Measurements from ENCODE around the gene EGFR. TPM values are rescaled to one million over a fixed set of nuclear protein-coding genes. Genes with fewer than 3 reads are reported as not detected.

Gene EGFR
- total and polyA plus RNA-seq, 2 donors (not counting 1 experiment from before 2014, with no cell fraction given): 55.3 to 62.8 TPM

DNA sequence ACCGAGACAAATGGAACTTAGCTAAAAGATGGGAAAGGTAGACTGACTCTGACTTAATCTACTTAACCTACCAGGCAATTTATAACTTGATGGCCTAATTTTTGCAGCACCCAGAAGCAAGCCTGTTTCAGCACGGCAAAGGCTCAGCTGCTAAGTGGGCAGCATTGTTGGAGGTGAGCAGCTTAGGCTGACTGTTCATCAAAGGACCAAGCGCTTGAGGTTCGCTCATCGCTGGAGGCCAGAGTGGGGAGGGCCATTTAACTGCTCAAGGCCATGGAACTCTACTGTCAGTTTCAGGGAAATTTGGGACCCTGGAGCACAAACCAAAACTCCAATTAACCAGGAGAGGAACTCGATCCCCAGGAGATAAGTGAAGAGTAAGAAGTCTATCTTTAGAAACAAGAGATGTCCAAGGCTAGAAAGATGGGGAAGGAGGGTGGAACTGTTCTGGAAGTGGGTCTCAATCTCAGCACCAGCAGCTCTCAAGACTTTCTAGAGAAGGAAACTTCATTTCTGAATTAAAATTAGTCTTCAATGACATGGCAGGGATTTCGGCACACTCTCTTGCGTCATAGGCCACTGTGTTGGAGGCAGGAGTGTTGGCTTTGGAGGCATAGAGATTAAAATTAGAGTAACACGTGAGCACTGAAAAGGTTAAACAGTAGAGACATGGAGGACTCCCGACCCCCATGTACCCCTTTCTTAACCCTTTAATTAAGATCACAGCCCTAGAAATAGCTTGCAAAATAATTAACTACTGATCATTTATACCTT is 43.1 kb downstream of the EGFR start:
- H3K27me3 ChIP-seq (ENCODE audit: control insufficient read depth, insufficient read depth, low read length): no peaks in the 10 kb centered on the region
- no peak for DNase-seq (ENCODE audit: low read depth in 2 of 2)
- no peak overlapping the region for H3K4me3 ChIP-seq (replicated peaks in 1 of 4; ENCODE audit: control extremely low read depth in 1 of 4, insufficient read depth in 1 of 4, low read depth in 3 of 4, low read length in 4 of 4)
- no peaks in the 10 kb centered on the region for H4K20me1 ChIP-seq (ENCODE audit: control insufficient read depth, extremely low read depth, insufficient read depth, low read length)
- no peaks in the 10 kb centered on the region for H3K36me3 ChIP-seq (ENCODE audit: control insufficient read depth, insufficient read depth, low read length)
- H3K27ac ChIP-seq (ENCODE audit: insufficient read depth, low read length): peak overlapping the region; percentile 70
- TF ChIP-seq EZH2 (IDR thresholded peaks at IDR 0.05; ENCODE audit: low read length, missing control alignments) (no peak), CTCF (conservative IDR thresholded peaks at IDR 0.05 in 1 of 2, IDR thresholded peaks at IDR 0.05 in 1 of 2; ENCODE audit: low read depth in 1 of 2, low read length in 2 of 2) (no peak)
- H3K9me3 ChIP-seq (ENCODE audit: control insufficient read depth, insufficient read depth, low read depth, low read length): no peaks in the 10 kb centered on the region
- H3K9ac ChIP-seq (ENCODE audit: insufficient read depth, low read length): no peak overlapping the region
- H3K4me2 ChIP-seq (ENCODE audit: extremely low read depth, insufficient read depth, low read length): no peak overlapping the region
- H2AFZ ChIP-seq (ENCODE audit: low read length): no peak overlapping the region
- peaks cover 64% of the 10 kb centered on the region for H3K79me2 ChIP-seq (ENCODE audit: control insufficient read depth, insufficient read depth, low read length)
- peaks cover 39% of the 10 kb centered on the region for H3K4me1 ChIP-seq (ENCODE audit: control insufficient read depth, extremely low read depth, insufficient read depth, low read length)

GRCh38 chr7:55063061-55063460 is 44.2 kb downstream of the EGFR start:
- no peak overlapping the region for H3K9ac ChIP-seq (ENCODE audit: insufficient read depth, low read length)
- H3K79me2 ChIP-seq (ENCODE audit: control insufficient read depth, insufficient read depth, low read length): peaks cover 66% of the 10 kb centered on the region
- peaks cover 2% of the 10 kb centered on the region for H3K36me3 ChIP-seq (ENCODE audit: control insufficient read depth, insufficient read depth, low read length)
- no peak overlapping the region for H2AFZ ChIP-seq (ENCODE audit: low read length)
- H3K4me2 ChIP-seq (ENCODE audit: extremely low read depth, insufficient read depth, low read length): no peak overlapping the region
- peak overlapping the region; percentile 70 for H3K27ac ChIP-seq (ENCODE audit: insufficient read depth, low read length)
- no peaks in the 10 kb centered on the region for H3K9me3 ChIP-seq (ENCODE audit: control insufficient read depth, insufficient read depth, low read depth, low read length)
- no peak overlapping the region for H3K4me3 ChIP-seq (replicated peaks in 1 of 4; ENCODE audit: control extremely low read depth in 1 of 4, insufficient read depth in 1 of 4, low read depth in 3 of 4, low read length in 4 of 4)
- no peaks in the 10 kb centered on the region for H3K27me3 ChIP-seq (ENCODE audit: control insufficient read depth, insufficient read depth, low read length)
- DNase-seq (ENCODE audit: low read depth in 2 of 2): no peak
- no peak for TF ChIP-seq CTCF (conservative IDR thresholded peaks at IDR 0.05 in 1 of 2, IDR thresholded peaks at IDR 0.05 in 1 of 2; ENCODE audit: low read depth in 1 of 2, low read length in 2 of 2)
- no peak for TF ChIP-seq EZH2 (IDR thresholded peaks at IDR 0.05; ENCODE audit: low read length, missing control alignments)
- no peaks in the 10 kb centered on the region for H4K20me1 ChIP-seq (ENCODE audit: control insufficient read depth, extremely low read depth, insufficient read depth, low read length)
- peaks cover 44% of the 10 kb centered on the region for H3K4me1 ChIP-seq (ENCODE audit: control insufficient read depth, extremely low read depth, insufficient read depth, low read length)

DNA sequence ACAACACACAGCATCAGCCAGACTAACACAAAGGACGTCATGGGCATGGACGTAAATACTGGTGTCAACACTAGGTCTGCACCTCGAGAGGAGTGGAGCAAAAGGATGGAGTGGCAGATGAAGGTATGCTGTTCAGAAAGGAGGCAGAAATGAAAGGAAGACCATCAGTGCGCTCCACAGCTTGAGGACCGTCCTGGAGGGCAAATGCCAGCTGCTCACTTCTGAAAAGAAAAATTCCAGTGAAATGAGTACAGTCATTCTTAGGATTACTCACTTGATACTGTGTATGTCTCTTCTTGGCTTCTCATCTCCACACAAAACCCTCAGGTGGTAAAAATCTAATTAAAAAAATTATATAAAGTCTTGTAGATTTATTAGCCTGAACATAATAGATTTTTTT is 44.8 kb downstream of the EGFR start:
- Histone ChIP-seq H3K9me3 (ENCODE audit: control insufficient read depth, insufficient read depth, low read depth, low read length) (no peaks in the 10 kb centered on the region), H3K4me1 (ENCODE audit: control insufficient read depth, extremely low read depth, insufficient read depth, low read length) (peaks cover 47% of the 10 kb centered on the region), H3K27me3 (ENCODE audit: control insufficient read depth, insufficient read depth, low read length) (no peaks in the 10 kb centered on the region), H3K36me3 (ENCODE audit: control insufficient read depth, insufficient read depth, low read length) (peaks cover 2% of the 10 kb centered on the region), H3K9ac (ENCODE audit: insufficient read depth, low read length) (no peak overlapping the region), H3K27ac (ENCODE audit: insufficient read depth, low read length) (peak overlapping the region; percentile 90), H3K4me3 (replicated peaks in 1 of 4; ENCODE audit: control extremely low read depth in 1 of 4, insufficient read depth in 1 of 4, low read depth in 3 of 4, low read length in 4 of 4) (no peak overlapping the region), H4K20me1 (ENCODE audit: control insufficient read depth, extremely low read depth, insufficient read depth, low read length) (no peaks in the 10 kb centered on the region), H3K4me2 (ENCODE audit: extremely low read depth, insufficient read depth, low read length) (no peak overlapping the region), H2AFZ (ENCODE audit: low read length) (no peak overlapping the region), H3K79me2 (ENCODE audit: control insufficient read depth, insufficient read depth, low read length) (peaks cover 66% of the 10 kb centered on the region)
- no peak for TF ChIP-seq EZH2 (IDR thresholded peaks at IDR 0.05; ENCODE audit: low read length, missing control alignments)
- TF ChIP-seq CTCF (conservative IDR thresholded peaks at IDR 0.05 in 1 of 2, IDR thresholded peaks at IDR 0.05 in 1 of 2; ENCODE audit: low read depth in 1 of 2, low read length in 2 of 2): no peak
- DNase-seq (ENCODE audit: low read depth in 2 of 2): peak; percentile 37 to 83

Data from fibroblast of lung (primary cell).